Measurements from ENCODE around the gene TFPI. TPM values are rescaled to one million over a fixed set of nuclear protein-coding genes. Genes with fewer than 3 reads are reported as not detected.

The TFPI gene
- total and polyA plus RNA-seq, 2 donors (not counting 3 experiments of a cell fraction or from before 2014, with no cell fraction given) = 177 to 286 TPM

- dilution Hi-C loops (cut with MboI; ENCODE audit: extremely low pct_ligation_motif_present, low sequenced_read_pairs) = no loop called here
- H3K27me3 ChIP-seq (ENCODE audit: control insufficient read depth in 2 of 2, insufficient read depth in 2 of 2, low read length in 2 of 2) = no peaks in the 10 kb centered on the region
- POLR2A ChIA-PET = no interaction called here
Measured at GRCh38 chr2:187552828-187553681, 1.2 kb downstream of the TFPI start.

GRCh38 chr2:187552381-187552780 is 1.9 kb downstream of the TFPI start:
- peak overlapping the region; percentile 82 to 95 (median 87) for H3K4me3 ChIP-seq (replicated peaks in 1 of 3; ENCODE audit: insufficient read depth in 1 of 3, low read depth in 1 of 3, low read length in 3 of 3)
- peaks cover 0 to 9% of the 10 kb centered on the region in 2 experiments for H3K36me3 ChIP-seq (ENCODE audit: control insufficient read depth in 2 of 2, extremely low read depth in 1 of 2, insufficient read depth in 2 of 2, low read length in 2 of 2)
- H3K79me2 ChIP-seq (ENCODE audit: control insufficient read depth, insufficient read depth, low read length) = peaks cover 61% of the 10 kb centered on the region
- dilution Hi-C loops (cut with MboI; ENCODE audit: extremely low pct_ligation_motif_present, low sequenced_read_pairs) = no loop called here
- no peaks in the 10 kb centered on the region for H3K9me3 ChIP-seq (replicated peaks; ENCODE audit: control insufficient read depth, insufficient read depth, low read length)
- no peak overlapping the region for H2AFZ ChIP-seq (ENCODE audit: low read depth, low read length)
- H4K20me1 ChIP-seq (replicated peaks; ENCODE audit: control insufficient read depth, extremely low read depth, insufficient read depth, low read length) = no peaks in the 10 kb centered on the region
- H3K27ac ChIP-seq (ENCODE audit: insufficient read depth, low read depth, low read length) = peak overlapping the region; percentile 87
- BruUV-seq (replicated peaks) = no TSS peak
- H3K4me1 ChIP-seq (ENCODE audit: control insufficient read depth, extremely low read depth, insufficient read depth, low read length) = peaks cover 54% of the 10 kb centered on the region
- H3K27me3 ChIP-seq (ENCODE audit: control insufficient read depth in 2 of 2, insufficient read depth in 2 of 2, low read length in 2 of 2) = no peaks in the 10 kb centered on the region
- TF ChIP-seq GATA2 (IDR thresholded peaks at IDR 0.05; ENCODE audit: insufficient read depth, insufficient read length, low read depth, low read length) = peak; percentile 67
- TF ChIP-seq, protein P1, sequence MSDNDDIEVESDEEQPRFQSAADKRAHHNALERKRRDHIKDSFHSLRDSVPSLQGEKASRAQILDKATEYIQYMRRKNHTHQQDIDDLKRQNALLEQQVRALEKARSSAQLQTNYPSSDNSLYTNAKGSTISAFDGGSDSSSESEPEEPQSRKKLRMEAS (IDR thresholded peaks at IDR 0.05; ENCODE audit: insufficient read depth, insufficient read length) = no peak
- DNase-seq (ENCODE audit: low read depth, low spot score) (peak; percentile 43), FAIRE-seq (no peak)
- peak overlapping the region; percentile 86 for H3K4me2 ChIP-seq (ENCODE audit: insufficient read depth, low read length)
- ChIA-PET CTCF (interaction anchor here (0.8 to 2.0 kb wide), 2 partner anchors 23 to 52 kb away, joined by 3 to 9 read pairs; no protein-coding TSS in a partner anchor), POLR2A (no interaction called here)
- H3K9me1 ChIP-seq (replicated peaks; ENCODE audit: control insufficient read depth, extremely low read depth, insufficient read depth, low read length) = no peaks in the 10 kb centered on the region
- intact Hi-C loops (cut with micrococcal nuclease) = loop anchor here (5.0 kb wide), 2 partner anchors 105 to 290 kb away; partner anchors contain the start of gene CALCRL
- H3K9ac ChIP-seq (replicated peaks; ENCODE audit: extremely low read depth, insufficient read depth, low read length) = peak overlapping the region; percentile 98

More at GRCh38 chr2:187552828-187553681, 1.2 kb downstream of the TFPI start:
- peak overlapping the region; percentile 82 to 95 (median 87) for H3K4me3 ChIP-seq (replicated peaks in 1 of 3; ENCODE audit: insufficient read depth in 1 of 3, low read depth in 1 of 3, low read length in 3 of 3)
- DNase-seq (ENCODE audit: low read depth, low spot score) (peak; percentile 92), FAIRE-seq (no peak)
- CTCF ChIA-PET = interaction anchor here (0.8 to 2.0 kb wide), 3 partner anchors 9 to 53 kb away, joined by 3 to 9 read pairs (median 3); no protein-coding TSS in a partner anchor
- intact Hi-C loops (cut with micrococcal nuclease) = loop anchor here (1.0 to 5.0 kb wide), 3 partner anchors 12 to 291 kb away; partner anchors contain the start of gene CALCRL
- peak overlapping the region; percentile 87 for H3K27ac ChIP-seq (ENCODE audit: insufficient read depth, low read depth, low read length)
- no peaks in the 10 kb centered on the region for H3K9me3 ChIP-seq (replicated peaks; ENCODE audit: control insufficient read depth, insufficient read depth, low read length)
- H3K9ac ChIP-seq (replicated peaks; ENCODE audit: extremely low read depth, insufficient read depth, low read length) = peak overlapping the region; percentile 98
- H4K20me1 ChIP-seq (replicated peaks; ENCODE audit: control insufficient read depth, extremely low read depth, insufficient read depth, low read length) = no peaks in the 10 kb centered on the region
- BruUV-seq (replicated peaks) = no TSS peak
- peaks cover 61% of the 10 kb centered on the region for H3K79me2 ChIP-seq (ENCODE audit: control insufficient read depth, insufficient read depth, low read length)
- peak overlapping the region; percentile 86 for H3K4me2 ChIP-seq (ENCODE audit: insufficient read depth, low read length)
- no peaks in the 10 kb centered on the region for H3K9me1 ChIP-seq (replicated peaks; ENCODE audit: control insufficient read depth, extremely low read depth, insufficient read depth, low read length)
- TF ChIP-seq POLR2AphosphoS5 (IDR thresholded peaks at IDR 0.05; ENCODE audit: insufficient read depth, low read depth, low read length) (peak; percentile 76), FOS (IDR thresholded peaks at IDR 0.05; ENCODE audit: borderline replicate concordance, insufficient read depth, low read length) (peak; percentile 97), MYC (IDR thresholded peaks at IDR 0.05; ENCODE audit: low read depth, low read length) (no peak), GATA2 (IDR thresholded peaks at IDR 0.05; ENCODE audit: insufficient read depth, insufficient read length, low read depth, low read length) (peak; percentile 85), EZH2 (IDR thresholded peaks at IDR 0.05; ENCODE audit: borderline replicate concordance, low read depth, low read length, severe bottlenecking) (no peak), POLR2A (IDR thresholded peaks at IDR 0.05; ENCODE audit: low read depth, low read length) (peak; percentile 80), JUN (IDR thresholded peaks at IDR 0.05; ENCODE audit: borderline replicate concordance, insufficient read depth, insufficient read length, low read depth) (peak; percentile 94)
- TF ChIP-seq, protein P1 (IDR thresholded peaks at IDR 0.05; ENCODE audit: insufficient read depth, insufficient read length) = no peak
- peaks cover 0 to 9% of the 10 kb centered on the region in 2 experiments for H3K36me3 ChIP-seq (ENCODE audit: control insufficient read depth in 2 of 2, extremely low read depth in 1 of 2, insufficient read depth in 2 of 2, low read length in 2 of 2)
- peaks cover 47% of the 10 kb centered on the region for H3K4me1 ChIP-seq (ENCODE audit: control insufficient read depth, extremely low read depth, insufficient read depth, low read length)
- no peak overlapping the region for H2AFZ ChIP-seq (ENCODE audit: low read depth, low read length)
